DMS153 (cell line): ENCODE data around the gene ARFGAP1.

Experiments used
- DNase-seq: peaks from one replicate; lab custom pipeline; 2025; lab: John Stamatoyannopoulos, UW

ARFGAP1 gene

DNA sequence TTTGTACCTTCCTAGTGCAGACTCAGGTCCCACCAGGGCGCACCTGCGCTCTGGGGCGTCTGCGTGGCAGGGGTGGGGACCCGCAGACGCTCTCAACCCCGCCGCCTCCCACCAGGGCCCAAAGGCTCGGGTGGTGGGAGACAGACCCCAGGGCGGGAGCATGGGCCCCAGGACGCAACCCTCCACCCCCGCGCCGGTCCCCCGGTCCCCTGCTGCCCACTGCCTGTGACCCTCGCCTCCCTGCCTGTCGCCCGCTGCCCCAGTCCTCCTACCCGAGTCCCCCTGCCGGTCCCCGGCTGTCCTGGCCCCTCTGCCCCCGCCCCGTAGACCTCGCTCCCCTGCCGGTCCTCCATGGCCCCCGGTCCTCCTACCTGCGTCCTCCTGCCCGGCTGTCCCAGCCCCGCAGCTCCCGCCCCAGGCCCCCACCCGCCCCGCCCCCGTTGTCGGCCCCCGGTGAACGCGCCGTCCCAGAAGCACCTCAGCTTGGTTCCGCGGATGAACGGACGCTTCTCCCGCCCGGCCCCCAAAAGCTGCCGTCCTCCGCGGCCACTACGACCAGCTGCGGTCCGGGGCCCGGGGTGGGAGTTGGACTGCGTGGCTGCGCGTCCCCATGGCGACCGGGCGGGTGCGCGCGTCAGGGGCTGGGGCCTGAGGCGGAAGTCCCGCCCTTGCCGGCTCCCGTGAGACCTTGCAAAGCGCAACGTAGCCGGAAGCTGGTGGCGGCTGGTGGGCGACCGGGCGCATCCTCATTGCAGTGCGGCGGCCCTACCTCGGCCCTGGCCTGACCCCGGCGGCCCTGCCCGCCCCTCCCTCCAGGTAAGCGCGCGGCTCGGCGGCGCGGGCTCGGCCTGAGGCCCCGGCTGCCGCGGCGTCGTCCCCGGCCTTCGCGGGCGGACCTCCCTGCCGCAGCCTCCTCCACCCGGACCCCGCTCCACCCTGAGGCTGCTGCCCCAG lies at the start of gene ARFGAP1:
TSS of gene ARFGAP1 (plus strand) at position 709 of the 954 bp plus-strand sequence. CDS start 2,768 bp downstream, outside the sequence.
- DNase-seq: peak; percentile 65

GRCh38 chr20:63223121-63223825 lies 49.3 kb upstream of the ARFGAP1 start:
- DNase-seq: no peak

DNA sequence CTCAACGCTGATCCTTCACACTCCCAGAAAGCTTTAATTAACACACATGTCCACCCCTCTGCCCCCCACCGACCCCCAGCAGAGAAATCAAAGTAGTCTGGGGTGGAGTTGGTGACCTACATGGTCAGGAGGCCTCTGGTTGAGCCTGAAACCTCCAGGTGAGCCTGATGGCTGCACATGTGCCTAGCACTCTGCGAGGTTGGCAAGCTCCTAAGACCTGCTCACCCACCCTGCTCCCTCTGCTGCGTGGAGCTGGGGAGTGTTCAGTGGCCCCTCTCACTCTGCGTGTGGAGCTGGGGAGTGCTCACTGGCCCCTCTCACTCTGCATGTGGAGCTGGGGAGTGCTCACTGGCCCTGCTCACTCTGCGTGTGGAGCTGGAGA lies 48.8 kb upstream of the ARFGAP1 start:
- no peak for DNase-seq

DNA sequence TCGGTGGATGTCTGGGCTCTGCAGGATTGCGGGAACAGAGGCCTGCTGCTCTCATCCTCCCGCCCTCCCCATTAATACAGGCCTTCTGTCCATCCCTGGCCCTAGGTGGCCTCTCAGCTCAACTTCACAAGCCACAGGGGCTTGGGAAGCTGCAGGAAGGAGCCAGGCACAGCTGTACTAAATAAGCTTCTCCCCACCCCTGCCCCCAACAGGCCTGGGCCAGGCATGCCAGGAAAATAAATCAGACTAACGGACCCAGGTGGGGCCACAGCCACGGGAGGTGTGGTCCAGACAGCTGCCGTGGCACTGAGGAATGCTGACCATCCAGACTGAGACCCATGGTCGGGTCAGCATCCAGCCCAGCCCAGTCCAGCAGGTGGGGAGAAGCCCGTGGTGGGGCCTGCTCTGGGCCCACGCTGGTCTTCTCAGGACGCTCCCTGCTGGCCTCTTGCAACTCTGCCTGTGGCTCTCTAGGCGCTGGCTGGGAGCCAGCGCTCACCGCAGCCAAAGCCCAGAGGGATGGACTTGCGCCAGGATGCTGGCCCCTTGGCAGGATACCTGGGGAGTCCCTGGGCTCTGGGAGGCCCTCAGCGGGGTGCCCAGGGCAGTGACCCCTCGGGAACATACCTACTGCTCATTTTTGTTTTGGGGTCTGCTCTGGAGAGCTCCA lies 48.1 kb upstream of the ARFGAP1 start:
- no peak for DNase-seq

- no peak for DNase-seq
Observed at GRCh38 chr20:63225082-63225454, 47.5 kb upstream of the ARFGAP1 start.

DNA sequence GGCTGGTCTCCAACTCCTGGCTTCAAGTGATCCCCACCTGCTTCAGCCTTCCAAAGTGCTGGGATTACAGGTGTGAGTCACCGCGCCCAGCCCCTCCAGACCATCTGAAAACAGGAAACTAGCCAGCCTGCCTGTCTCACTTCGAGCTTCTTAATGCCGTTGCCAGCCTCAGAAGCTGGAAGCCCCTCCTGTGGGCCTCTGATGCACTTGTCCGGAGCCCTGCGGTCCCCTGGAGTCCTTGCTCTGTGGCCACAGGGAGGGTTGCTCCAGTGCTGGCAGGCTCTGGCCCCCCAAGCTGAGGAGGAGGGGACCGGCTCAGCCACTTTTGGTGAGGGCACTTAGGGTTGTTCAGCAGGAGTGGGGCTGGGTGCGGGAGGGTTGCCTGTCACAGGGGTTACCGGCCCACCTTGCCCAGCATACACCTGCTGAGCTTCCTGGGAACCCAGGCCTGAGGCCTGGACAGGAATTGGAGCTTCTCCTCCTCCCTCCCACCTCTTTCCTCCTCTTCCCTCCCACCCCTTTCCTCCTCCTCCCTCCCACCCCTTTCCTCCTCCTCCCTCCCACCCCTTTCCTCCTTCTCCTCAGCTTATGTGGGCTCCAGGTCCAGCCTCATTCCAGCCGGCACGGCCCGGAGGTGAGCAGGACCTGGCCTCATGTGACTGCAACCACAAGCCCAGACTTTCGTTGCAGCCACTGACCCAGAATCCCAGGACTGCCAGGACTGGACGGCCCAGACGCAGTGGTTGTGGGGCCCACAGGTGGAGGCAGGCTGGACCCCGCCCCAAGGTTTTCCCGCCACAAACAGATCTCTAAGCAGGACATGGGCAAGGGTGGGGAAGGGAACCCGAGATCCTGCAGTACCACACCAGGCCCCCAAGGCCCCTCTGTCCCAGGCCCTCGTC lies 46.3 kb upstream of the ARFGAP1 start:
- DNase-seq: no peak

- no peak for DNase-seq
Observed at GRCh38 chr20:63227260-63227659, 45.4 kb upstream of the ARFGAP1 start.

DNA sequence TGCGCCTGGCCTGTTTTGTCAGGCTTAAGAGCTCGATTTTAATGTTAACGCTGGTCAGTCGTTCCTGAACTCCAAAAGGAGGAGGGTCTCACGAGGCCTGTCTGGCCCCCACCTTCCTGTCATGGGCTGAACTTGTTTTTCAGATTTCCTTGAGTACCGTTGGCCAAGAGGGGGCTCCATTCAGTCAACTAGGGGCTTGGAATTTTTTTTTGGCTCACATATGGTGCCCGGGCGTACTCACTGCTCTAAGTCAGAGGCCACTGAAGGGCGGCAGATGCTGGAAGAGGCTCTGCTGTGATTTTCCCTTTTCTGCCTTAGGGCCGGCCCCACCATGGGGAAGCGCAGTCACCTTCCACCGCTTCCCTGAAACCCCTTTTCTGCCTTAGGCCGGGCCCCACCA lies 43.8 kb upstream of the ARFGAP1 start:
- no peak for DNase-seq

DNA sequence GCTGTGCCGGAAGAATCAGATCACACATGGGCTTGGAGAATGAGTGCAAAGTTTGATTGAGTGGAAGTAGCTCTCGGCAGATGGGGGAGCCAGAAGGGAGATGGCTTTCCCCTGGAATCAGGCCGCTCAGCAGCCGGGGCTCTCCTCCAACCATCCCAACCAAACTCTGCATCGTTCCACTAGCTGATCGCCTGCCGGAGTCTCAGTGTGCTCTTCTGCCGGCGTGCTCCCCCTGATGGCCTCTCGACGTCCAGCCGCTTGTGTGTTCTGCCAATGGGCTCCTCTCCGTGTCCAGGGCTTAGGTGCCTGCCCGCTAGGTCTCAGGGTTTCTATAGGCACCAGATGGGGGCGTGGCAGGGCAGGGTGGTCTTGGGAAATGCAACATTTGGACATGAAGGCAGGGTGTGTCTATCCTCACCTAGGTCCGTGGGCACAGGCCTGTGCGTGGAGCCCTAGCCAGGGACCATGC lies 41.8 kb upstream of the ARFGAP1 start:
- DNase-seq: no peak

- DNase-seq: no peak
Observed at GRCh38 chr20:63232235-63233060, 40.2 kb upstream of the ARFGAP1 start.

GRCh38 chr20:63233061-63233344 lies 39.6 kb upstream of the ARFGAP1 start:
- no peak for DNase-seq

DNA sequence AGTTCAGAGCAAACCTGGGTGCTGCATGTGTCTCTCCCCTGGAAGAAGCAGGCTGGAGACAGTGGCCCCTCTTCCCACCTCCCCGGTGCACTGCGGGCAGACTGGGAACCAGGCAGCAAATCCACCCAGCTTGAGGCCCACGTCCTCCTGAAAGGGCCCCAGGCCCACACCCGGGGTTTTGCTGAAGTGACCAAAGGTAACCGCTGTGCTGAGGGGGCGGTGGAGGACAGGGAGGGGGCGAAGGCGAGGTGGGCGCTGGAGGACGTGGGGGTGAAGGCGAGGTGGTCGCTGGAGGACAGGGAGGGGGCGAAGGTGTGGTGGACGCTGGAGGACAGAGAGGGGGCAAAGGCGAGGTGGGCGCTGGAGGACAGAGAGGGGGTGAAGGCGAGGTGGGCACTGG lies 38.7 kb upstream of the ARFGAP1 start:
- DNase-seq: no peak

GRCh38 chr20:63234693-63235398 lies 37.8 kb upstream of the ARFGAP1 start:
- no peak for DNase-seq

DNA sequence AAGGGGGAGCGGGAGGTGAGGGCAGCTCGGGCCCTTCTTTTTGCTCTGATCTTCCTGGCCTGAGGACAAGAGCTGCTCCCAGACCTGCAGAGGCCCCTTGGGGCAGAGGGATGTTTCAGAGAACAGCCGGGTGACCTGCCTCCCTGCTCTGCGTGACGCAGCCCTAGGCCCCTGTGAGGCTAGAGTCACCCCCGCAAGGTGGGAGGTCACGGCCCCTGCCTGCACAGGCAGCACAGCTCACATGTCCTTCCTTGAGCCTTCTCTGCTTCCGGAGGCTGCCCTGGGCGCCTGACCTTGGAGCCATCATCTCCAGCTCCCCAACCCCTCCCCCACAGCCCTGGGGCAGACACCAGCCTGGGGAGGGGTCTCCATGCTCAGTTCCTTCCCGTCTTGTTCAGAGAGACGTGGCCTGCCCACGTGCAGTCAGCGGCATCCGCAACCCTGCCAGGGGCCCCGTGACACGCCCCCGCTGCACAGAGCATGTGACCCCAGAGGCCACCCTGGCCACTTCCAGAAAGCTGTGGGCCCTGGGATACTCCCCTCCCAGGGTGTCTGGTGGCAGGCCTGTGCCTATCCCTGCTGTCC lies 37.1 kb upstream of the ARFGAP1 start, which contains the start of gene BIRC7:
TSS of gene BIRC7 (plus strand) at position 507 of the 585 bp plus-strand sequence. CDS start 192 bp downstream, outside the sequence.
- no peak for DNase-seq

- no peak for DNase-seq
Observed at GRCh38 chr20:63236116-63236837, 36.3 kb upstream of the ARFGAP1 start.

DNA sequence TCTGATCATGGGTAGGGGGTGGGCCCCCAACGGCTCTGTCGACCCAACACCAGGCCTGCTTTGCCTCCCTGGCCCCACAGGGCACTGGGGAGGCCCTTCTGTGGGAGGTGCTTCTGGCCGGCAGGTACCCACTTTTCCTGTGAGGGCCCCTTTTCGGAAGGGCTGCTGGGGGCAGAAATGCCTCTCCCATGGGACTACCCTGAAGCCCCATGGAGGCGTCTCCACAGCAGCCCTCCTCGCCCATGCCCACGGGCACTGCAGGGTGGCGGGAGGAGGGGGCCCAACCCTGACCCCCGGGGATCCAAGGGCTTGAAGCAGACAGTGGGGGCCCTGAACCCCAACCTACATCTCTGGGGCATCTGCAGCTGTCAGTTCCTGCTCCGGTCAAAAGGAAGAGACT lies 34.6 kb upstream of the ARFGAP1 start:
- DNase-seq: no peak

DNA sequence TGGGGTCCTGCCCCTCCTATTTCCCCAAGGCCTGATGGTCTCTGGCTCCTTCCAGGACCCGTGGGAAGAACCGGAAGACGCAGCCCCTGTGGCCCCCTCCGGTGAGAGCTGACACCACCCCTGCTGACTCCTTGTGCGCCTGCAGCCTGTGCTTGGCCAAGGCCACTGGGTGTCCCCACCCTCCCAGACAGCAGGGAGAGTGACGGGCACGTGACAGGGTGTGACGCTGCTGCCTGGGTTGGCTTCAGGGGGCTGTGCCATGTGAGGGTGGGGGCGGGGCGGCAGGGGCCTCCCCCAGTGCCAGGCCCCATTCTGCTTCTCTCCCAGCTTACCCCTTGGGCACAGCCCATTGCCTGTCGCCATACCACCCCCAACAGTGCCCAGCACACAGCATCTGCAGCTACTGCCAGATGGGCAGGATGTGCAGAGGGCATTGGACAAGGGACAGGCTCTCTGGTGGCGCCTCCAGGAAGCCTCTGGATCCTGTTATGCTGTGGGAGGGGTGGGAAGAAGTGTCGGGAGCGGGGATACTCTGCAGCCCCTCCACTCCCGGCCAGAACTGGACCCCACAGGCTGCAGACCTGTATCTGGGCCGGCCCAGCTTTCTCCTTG lies 34.0 kb upstream of the ARFGAP1 start:
- DNase-seq: no peak

GRCh38 chr20:63239431-63239830 lies 33.2 kb upstream of the ARFGAP1 start:
- DNase-seq: no peak

GRCh38 chr20:63240004-63240403 lies 32.6 kb upstream of the ARFGAP1 start:
- no peak for DNase-seq
